NCI-H1930 (cell line): ENCODE measurements around the gene NUDT16.

Experiments
- DNase-seq, 2 experiments: peaks; one replicate each; lab custom pipeline; 2025; lab: John Stamatoyannopoulos, UW

The NUDT16 gene

DNA sequence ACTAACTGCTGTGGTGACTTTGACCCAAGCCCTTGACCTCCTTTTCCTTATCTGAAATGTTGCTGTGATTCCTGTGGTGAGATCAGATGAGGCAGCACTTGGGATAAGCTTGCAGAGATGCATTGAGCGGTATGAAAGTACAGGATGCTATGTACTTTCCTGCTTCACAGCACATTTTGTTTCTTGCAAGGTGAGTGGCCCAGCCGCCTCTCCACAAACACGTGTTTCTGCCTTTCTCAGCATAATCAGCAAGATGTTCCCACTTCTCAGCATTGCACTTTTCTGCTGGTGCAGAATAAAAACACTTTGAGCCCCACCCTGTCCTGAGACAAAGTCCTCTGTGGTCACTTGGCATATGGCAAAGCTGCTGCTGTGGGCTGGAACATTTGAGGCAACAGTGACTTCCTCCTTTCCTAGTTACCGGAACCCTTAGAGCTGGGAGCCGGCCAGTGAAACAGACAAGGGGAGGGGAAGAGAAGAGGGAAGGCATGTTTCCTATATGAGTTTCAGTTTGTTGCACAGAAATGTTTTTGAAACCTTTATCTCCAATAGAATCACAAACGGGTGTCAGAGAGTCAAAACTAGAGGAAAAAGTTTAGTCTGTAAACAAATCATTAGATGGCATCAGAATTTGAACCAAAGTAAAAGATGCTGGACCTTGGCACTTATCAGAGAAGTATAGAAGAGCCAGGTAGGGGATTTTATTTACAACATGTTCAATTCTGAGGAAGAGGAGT is 5.0 kb downstream of the NUDT16 start:
- no peak for DNase-seq

DNA sequence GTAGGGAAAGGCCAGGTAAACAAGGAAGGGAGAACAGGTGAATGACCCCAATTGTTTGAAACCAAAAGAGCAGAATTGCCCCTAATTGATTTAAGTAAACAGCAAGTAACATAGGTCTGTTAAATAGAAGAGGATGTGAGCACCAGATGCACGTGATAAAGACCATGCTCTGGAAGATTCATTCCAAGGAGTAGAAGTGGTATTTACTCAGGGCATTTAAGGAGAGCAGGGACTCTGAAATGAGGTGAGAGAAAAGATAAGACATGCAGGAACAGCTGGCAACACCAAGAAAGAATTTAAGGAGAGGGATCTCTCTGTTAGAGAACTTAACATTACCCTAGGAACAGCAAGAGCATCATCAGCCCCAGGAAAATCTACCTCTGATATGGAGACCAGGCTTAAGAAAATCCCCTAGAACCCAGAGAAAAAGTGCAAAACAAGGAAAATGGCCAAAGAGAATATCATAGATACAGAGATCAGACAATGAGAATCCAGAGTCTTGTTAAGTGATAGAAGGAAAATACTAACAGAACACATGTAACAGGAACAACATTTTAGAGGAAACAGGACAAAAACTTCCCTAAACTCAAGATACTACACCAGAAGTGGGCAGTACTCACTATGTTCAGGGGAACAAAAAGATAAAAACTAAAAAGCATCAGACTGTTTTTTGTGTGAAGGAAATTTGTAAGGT is 6.4 kb downstream of the NUDT16 start:
- no peak for DNase-seq

DNA sequence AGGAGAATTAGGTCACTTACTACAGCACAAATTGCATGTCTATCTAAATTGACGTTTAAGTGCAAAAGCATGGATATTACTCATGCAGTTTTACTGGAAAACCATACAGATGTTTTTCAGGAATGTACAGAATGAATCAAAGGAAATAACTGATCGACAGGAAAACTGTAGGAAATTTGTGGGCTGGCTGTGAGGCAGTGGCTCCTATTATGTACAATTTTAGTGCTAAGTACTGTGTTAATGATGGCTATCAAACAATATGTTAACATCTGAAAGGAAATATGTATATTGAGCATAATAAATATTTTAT is 6.9 kb downstream of the NUDT16 start:
- DNase-seq = no peak

DNA sequence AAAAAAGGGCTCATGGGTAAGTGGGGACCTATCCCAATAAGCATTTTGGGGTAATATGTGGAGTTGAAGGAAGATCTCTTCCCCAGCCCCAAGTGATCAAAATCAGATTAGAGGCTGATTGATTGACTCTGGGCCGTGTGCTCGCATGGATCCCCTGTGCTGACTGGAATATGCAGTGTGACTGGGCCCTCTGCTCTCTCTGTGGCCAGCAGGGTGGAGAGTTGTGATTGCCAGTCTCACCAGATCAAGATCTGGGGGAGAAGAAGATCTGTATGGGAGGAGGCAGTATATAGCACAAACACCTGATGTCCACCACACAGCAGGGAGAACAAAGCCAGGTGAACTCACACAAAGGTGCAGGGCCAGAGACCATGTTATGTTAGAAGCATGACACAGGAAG is 8.8 kb downstream of the NUDT16 start:
- DNase-seq = no peak

DNA sequence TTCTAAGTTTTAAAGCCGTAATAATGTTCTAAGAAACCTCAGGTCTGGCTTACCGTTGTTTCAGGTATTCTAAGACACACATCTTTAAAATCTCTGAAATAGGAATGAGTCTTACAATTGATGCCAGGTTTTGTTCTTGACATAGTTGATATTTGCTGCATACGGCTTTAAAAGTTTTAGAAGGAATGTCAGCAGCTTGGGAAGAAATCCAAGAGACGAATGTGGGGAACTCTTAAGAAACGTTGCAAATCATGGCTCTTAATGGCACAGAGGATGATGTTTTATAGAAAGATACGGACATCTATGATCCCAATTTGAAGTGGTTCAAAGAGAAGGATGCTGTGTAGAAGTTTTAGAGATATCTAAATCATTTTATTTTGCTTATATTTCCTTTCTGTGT is 11.5 kb downstream of the NUDT16 start:
- no peak for DNase-seq

DNA sequence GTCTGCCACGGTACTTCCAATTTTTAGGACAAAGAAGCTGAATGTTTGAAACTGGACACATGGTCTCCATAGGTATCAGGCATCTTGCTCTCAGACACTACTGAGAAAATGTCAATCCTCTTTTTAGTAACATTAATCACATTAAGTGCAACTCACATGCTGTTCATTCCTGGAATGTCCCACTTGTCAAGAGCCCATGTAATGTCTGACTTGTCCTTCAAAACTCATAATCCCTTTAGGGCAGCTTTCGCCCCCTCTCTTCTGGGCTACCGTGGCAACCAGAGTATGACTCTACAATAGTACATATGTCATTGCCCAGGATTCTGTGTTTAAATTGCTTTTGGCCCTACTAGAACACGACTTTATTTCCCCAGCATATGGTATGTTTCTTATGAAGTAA is 12.3 kb downstream of the NUDT16 start:
- DNase-seq = no peak

DNA sequence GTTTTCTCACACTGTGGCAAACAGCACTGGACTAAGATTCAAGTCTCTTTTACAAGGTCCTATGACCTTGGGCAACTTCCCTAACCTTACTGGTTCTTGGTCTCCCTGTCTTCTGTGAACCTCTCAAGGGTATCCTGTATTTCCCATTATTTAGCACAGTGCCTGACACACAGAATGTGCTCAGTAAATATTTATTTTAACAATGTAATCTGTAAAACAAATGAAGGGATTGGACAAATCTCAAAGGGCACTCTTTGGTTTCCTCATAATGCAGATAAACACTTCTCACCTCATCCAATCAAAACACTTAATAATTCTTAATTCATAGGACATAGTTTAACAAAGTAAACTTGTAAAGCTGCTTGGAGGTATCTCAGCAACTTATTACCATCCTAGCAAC is 12.8 kb downstream of the NUDT16 start:
- DNase-seq = no peak

DNA sequence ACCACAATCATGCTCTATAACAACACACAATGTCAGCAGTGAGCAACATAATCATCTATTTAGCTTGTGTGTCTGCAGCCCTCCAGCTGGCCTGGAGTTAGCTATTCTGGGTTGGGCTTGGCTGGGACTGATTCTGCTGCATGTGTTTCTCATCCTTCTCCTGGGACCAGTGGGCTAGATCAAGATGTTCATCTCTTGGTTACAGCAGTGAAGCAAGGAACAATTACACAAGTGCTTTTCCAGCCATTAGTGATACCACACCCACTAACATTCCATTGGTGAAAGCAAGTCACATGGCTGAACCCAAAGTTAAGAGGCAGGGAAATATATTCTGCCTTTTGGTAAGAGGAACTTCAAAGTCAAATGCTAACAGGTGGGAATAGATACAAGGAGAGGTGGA is 14.6 kb downstream of the NUDT16 start:
- no peak for DNase-seq

DNA sequence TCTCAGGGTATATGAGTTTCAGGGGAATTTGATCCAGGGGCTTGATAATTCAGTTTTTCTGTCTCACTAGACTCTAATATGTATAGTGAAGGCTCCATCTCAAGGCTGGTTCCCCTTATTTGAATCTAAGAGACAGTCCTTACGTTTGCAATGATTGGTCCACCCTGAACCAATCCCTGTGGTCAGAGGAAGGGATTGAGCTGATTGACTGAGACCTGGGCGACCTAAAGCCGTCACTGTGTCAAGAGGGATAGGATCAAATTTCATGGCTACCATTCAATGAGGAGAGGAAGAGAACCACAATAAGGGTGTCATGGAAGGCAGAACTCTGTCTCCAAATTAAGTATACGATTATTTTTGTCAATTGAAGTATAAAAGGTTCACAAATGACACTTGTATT is 16.3 kb downstream of the NUDT16 start:
- DNase-seq = no peak

DNA sequence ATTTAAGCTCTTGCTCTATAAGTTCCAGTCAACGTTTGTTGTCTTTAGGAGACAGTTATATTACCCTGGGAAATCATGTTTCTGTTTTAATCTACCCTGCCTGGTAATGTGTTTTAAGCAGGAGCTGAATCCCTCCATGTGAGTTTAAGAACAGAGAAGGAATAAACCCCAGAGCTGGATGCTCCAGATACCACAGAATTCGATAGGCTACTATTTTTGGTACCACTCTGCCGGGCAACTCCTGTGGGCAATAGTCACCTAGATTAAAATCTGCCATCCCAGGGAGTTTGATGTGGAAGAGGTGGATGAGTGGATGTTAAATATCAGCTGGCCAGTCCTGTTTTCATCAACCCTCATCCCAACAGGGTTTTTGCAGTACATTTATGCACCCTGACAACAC is 20.4 kb downstream of the NUDT16 start:
- DNase-seq = no peak

DNA sequence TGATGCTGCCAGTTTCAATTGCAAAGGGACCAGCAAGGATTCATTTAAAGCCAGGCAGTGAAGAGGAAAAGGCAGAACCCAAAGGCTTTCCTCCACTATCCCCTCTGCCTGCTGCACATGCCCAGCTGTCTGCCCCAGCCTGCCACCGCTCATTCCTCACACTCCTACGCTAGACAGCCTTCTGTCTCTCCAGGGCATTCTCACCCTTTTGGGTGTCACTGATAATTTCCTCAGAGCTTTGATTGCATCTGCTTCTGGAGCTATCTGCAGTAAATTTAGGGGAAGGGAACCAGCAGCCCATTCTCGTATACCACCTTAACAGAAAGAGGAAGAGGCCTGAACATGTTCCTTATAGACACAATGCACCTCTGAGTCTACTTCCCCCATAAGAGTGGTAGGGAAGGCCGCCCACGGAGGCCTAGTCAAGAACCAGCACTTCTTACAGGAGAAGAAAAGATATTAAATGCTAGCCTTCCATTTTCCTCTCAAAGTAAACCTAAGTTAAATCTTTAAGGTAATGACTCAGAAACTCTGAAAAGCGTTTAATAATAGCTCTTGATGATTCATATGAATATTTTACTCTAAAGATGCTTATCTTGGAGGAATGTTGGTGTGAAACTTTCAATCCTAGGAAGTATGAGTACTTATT is 20.9 kb downstream of the NUDT16 start:
- no peak for DNase-seq

DNA sequence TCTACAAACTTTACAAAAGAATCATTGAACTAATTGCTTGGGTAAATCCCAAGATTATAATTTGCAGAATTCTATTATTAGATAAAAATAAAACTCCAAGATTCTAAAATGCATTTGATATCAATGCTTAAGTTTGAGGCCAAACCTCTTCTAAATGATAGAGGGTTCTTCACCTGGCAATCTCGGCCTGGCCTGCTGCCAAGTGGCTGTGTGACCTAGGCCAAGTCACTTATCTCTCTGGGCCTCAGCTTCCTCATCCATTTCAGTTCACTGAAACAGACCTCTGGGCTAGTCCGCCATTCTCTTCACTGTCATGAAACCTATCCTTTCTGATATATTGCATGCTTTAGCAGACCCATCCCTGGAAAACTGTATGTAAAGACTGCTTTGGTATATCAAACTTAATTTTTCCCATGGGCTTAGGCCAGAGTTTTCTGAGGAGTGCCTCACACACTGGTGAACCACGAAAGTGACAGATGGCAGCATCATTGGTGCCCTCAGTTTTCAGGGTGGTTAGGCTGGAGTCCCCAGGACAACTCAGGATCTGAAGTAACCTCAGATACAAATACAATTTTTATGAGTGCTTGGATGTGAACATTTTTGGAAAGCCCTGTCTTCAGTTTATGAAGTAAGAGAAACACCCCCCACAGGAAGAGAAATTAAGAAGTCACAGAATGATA is 21.8 kb downstream of the NUDT16 start:
- no peak for DNase-seq

DNA sequence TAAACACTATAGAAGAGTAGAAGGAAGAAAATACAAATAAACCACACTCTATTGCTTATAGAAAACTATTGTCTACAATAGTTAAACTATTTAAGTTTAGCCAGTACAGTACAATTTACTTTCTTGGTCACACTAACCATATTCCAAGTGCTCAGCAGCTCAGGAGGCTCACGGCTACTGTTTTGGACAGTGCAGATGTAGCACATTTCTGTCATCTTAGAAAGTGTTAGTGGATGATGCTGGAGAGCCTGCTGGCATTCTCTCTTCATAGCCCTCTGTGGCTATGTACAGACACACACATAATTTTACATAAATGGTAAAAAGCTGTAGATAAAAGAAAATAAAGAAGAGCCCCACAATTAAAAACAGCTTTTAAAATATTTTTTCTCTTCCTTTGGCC is 23.8 kb downstream of the NUDT16 start:
- DNase-seq = no peak

DNA sequence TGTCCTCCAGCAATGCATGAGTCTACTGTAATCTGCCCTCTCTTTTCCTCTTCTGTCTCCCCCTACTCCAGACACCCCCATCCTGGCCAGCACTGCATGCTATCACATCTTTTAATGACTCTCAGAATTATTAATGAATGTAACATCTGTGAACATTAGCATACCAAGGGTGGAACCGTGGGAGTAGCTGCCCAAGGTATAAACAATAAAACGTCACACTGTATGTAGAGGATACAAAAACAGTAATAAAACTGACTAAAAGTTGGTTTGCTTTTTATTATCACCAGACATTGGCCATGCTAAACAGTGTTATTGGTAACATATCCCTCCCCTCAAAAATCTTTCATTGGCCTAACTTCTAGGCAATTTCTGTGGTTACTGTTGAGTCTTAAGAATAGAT is 24.7 kb downstream of the NUDT16 start:
- DNase-seq = no peak

DNA sequence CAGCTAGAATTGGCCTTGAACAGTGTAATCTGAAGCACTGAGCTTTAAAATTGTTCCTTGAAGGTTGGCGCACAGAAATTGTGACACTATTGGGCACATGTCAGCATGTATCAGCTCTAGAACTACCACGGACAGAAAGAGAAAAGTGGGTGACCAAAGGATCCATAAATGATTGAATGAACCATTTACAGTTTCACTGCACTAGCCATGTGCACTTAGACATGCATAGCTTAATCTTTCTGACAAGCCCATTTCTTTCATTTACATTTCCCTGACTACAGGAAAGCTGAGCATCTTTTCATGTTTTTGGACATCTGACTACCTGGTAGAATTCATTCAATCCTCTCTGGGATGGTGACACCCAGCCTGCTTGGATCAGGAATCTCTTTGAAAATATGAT is 36.2 kb downstream of the NUDT16 start:
- no peak for DNase-seq

DNA sequence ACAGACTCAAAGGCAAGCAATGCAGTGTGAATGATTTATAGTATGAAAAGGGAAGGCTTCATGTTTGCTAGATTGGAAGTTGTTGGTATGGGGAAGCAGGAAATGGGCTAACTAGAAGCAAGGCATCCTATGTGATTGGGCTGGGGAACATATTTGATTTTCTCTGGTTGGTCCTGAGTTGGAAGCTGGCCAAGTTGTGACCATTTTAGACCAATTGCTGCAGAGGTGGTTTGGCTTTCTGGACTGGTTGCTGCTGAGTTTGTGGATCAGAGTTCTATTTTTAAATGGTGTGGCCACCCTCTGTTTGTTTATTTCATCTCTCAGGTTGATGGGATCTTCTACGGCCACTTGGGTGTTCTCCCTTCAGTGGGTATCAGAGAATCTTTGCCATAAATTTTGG is 39.7 kb downstream of the NUDT16 start:
- DNase-seq = no peak

DNA sequence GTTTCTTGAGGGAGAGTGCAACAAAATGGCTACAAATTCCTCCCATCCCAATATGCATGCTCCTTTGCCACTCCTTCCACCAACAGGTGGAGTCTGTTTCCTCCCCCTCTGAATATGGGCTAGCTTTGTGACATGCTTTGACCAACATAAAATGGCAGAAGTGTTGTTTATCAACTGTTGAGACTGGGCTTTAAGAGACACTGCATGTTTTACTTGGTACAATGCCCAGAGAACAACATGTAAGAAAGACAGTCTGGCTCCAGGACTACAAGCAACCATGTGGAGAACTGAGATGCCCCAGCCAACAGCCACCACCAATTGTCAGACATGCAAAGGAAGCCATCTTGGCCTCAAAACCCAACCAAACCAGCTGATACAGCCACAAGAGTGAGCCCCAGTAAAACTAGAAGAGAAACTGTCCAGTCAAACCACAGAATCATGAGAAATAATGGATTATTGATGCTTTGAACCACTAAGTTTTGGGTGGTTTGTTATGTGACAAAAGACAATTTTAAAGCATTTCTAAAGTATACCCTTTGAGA is 40.5 kb downstream of the NUDT16 start:
- no peak for DNase-seq

DNA sequence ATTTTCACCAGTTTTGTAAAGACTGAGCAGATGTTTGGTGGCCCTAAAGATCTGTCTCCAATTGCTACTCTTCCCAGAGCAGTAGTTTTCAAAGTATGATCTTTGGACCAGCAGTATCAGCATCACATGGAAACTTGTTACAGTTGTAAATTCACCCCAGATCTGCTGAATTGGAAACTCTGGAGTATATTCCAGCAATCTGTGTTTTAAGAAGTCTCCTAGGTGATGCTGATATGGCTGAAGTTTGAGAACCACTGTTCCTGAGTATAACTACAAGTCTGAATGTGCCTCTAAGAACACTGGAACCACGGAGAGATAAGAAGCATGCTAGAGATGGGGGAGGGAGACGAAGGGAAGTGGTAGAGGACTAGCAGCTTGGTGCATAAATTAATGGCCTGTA is 45.7 kb downstream of the NUDT16 start:
- no peak for DNase-seq

DNA sequence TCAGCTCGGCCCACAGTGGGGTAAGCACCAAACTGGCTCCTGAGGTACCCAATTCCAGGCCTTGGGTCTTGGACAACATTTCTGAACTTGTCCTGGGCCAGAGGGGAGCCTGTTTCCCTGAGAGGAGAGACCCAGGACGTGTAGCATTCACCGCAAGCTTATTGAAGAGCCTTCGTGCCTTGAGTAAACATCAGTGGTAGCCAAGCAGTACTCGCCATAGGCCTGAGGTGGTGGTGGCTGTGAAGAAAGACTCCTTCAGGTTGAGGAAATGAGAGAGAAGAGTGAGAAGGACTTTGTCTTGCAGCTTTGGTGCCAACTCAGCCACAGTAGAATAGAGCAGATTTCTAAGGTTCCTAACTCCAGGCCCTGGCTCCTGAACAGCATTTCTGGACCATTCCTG is 50.2 kb downstream of the NUDT16 start:
- no peak for DNase-seq

DNA sequence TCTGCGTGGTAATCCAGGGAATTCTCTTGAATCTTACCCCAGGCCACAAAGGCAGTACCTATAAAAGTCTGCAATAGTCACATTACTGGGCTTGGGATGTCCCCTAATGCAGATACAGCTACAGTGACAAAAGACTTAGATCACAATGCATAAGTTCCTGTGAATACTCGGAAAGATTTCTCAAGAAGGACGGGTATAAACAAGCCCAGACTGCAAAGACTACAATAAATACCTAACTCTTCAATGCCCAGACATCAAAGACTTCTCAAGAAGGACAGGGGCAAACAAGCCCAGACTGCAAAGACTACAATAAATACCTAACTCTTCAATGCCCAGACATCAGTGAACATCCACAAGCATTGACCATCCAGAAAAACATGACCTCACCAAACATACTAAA is 50.9 kb downstream of the NUDT16 start:
- no peak for DNase-seq

DNA sequence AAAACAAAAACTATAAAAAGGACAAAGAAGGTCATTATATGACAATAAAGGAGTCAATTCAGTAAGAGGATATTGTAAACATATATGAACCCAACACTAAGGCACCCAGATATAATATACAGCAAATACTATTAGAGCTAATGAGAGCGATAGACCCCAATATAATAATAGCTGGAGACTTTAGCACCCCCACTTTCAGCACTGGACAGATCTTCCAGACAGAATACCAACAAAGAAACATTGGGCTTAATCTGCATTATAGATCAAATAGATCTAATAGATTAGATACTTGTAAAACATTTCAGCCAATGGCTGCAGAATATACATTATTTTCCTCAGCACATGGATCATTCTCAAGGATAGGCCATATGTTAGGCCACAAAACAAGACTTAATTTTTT is 53.4 kb downstream of the NUDT16 start:
- DNase-seq = no peak
